GM12878 (cell line): ENCODE measurements around the gene GDA. TPM values are rescaled to one million over a fixed set of nuclear protein-coding genes. Genes with fewer than 3 reads are reported as not detected.

Experiments
- ATAC-seq: fragments of 200-7000 bp; cut with Tn5 transposase; 3 replicates; pipeline ENCODE4 v1.9.1; 2020; ENCODE audit warnings: mild to moderate bottlenecking, moderate library complexity
- BruUV-seq: library from RNA; stranded (reverse); fragments of 400-500 nt; replicated peaks from 2 replicates; lab custom pipeline; 2021; lab: Mats Ljungman, UMichigan
- CTCF ChIA-PET: fragments of 300-600 bp; sonication (Branson Sonifier 250); formaldehyde crosslinking; extraction: SDS; loops from one replicate; lab custom pipeline; 2021; ENCODE audit warnings: inconsistent platforms; lab: Yijun Ruan, JAX
- POLR2A ChIA-PET: fragments of 350-600 bp; formaldehyde crosslinking; extraction: SDS; loops from one replicate; lab custom pipeline; 2021; ENCODE audit warnings: inconsistent platforms; lab: Charles Lee
- RAD21 ChIA-PET: fragments of 300-600 bp; sonication (Branson Sonifier 250); formaldehyde crosslinking; loops from one replicate; lab custom pipeline; 2023; ENCODE audit warnings: antibody characterized with exemption; ENCODE audit not compliant: unreplicated experiment; lab: Charles Lee
- SMC1A ChIA-PET: fragments of 300-600 bp; sonication (Branson Sonifier 250); formaldehyde crosslinking; loops from one replicate; lab custom pipeline; 2023; ENCODE audit not compliant: unreplicated experiment, uncharacterized antibody; lab: Charles Lee
- DNase-seq: peaks from one replicate; pipeline ENCODE4 v3.0.0-alpha.2; 2011; ENCODE audit warnings: low read depth, low spot score
- FAIRE-seq: peaks from 3 replicates; lab custom pipeline; 2011; peaks lifted over from hg19 to GRCh38; lab: Jason Lieb, UNC
- H2AFZ ChIP-seq: 2 replicates; pipeline ENCODE4 v1.6.0; 2011; ENCODE audit warnings: low read depth, low read length, control low read depth; ENCODE audit not compliant: control insufficient read depth
- H3K27ac ChIP-seq: 2 replicates; pipeline ENCODE4 v1.5.1; 2011; ENCODE audit warnings: control low read depth; ENCODE audit not compliant: control insufficient read depth, insufficient read depth
- H3K27me3 ChIP-seq, 2 experiments: replicated peaks in 1 of 2; 2 replicates each; pipeline versions ENCODE4 v1.6.0 to v1.6.1; 2011; ENCODE audit warnings: low read length in 1 of 2; ENCODE audit not compliant: control insufficient read depth in 2 of 2, insufficient read depth in 2 of 2
- H3K36me3 ChIP-seq, 2 experiments: 2 replicates each; pipeline ENCODE4 v1.5.1; 2011; ENCODE audit warnings: low read length in 1 of 2; ENCODE audit not compliant: control insufficient read depth in 2 of 2, insufficient read depth in 2 of 2
- H3K4me1 ChIP-seq: 2 replicates; pipeline ENCODE4 v1.6.1; 2011; ENCODE audit warnings: mild to moderate bottlenecking, low read length, moderate library complexity, mixed read lengths; ENCODE audit not compliant: control insufficient read depth, insufficient read depth
- H3K4me2 ChIP-seq: 2 replicates; pipeline ENCODE4 v1.6.0; 2011; ENCODE audit warnings: control low read depth; ENCODE audit not compliant: control insufficient read depth, insufficient read depth
- H3K4me3 ChIP-seq: fragments of 200-600 bp; sonication (generic); 2 replicates; pipeline ENCODE4 v1.5.1; 2016
- H3K79me2 ChIP-seq: 2 replicates; pipeline ENCODE4 v1.6.0; 2011; ENCODE audit warnings: low read length; ENCODE audit not compliant: control insufficient read depth, insufficient read depth
- H3K9ac ChIP-seq: 2 replicates; pipeline ENCODE4 v1.8.0; 2011; ENCODE audit warnings: low read length, control low read depth, mixed read lengths; ENCODE audit not compliant: control insufficient read depth, insufficient read depth
- H3K9me3 ChIP-seq: replicated peaks from 3 replicates; pipeline ENCODE4 v1.5.1; 2011; ENCODE audit warnings: mild to moderate bottlenecking, low read length; ENCODE audit not compliant: control insufficient read depth, insufficient read depth
- H4K20me1 ChIP-seq: 2 replicates; pipeline ENCODE4 v1.6.0; 2011; ENCODE audit not compliant: control insufficient read depth, insufficient read depth
- ATF3 ChIP-seq: IDR thresholded peaks from 2 replicates; pipeline ENCODE4 v1.6.1; 2011; ENCODE audit warnings: low read depth, mild to moderate bottlenecking, low read length, moderate library complexity, borderline replicate concordance; ENCODE audit errors: extremely low read depth
- CBX3 ChIP-seq: fragments of 200-600 bp; sonication (generic); IDR thresholded peaks from 2 replicates; pipeline ENCODE4 v1.6.1; 2016; ENCODE audit warnings: low read depth, borderline replicate concordance
- CBX5 ChIP-seq: sonication (generic); IDR thresholded peaks from 2 replicates; pipeline ENCODE4 v1.6.1; 2016; ENCODE audit warnings: low read depth, moderate library complexity, mild to moderate bottlenecking, inconsistent platforms
- CHD1 ChIP-seq: IDR thresholded peaks from 2 replicates; pipeline ENCODE4 v1.6.1; 2012; ENCODE audit warnings: low read depth, low read length, improper control_type of control experiment
- NR2C2 ChIP-seq: IDR thresholded peaks from 2 replicates; pipeline ENCODE4 v1.6.1; 2011; ENCODE audit warnings: borderline replicate concordance, low read depth; ENCODE audit not compliant: control insufficient read depth, insufficient read length
- POLR2AphosphoS2 ChIP-seq: IDR thresholded peaks from 2 replicates; pipeline ENCODE4 v1.6.1; 2011; ENCODE audit warnings: low read depth, mild to moderate bottlenecking, low read length, improper control_type of control experiment, moderate library complexity
- RAD21 ChIP-seq: IDR thresholded peaks from 2 replicates; pipeline ENCODE4 v1.6.1; 2011; ENCODE audit warnings: mild to moderate bottlenecking, low read depth, low read length, moderate library complexity; ENCODE audit not compliant: insufficient read depth
- SIX5 ChIP-seq: IDR thresholded peaks from 2 replicates; pipeline ENCODE4 v1.6.1; 2011; ENCODE audit warnings: mild to moderate bottlenecking, low read depth, low read length, moderate library complexity; ENCODE audit not compliant: severe bottlenecking
- WGBS: methylation state at CpG from one replicate; pipeline ENCODE4 v1.1.6; 2016; ENCODE audit warnings: low lambda C conversion rate; ENCODE audit not compliant: insufficient replicate concordance, insufficient coverage; ENCODE audit errors: missing lambda C conversion rate; 5-methylcytosine and 5-hydroxymethylcytosine counted together
- in situ Hi-C: fragments of 300-500 bp; cut with MboI; formaldehyde crosslinking; loops from 9 replicates; pipeline ENCODE4 v1.14.3; 2018; ENCODE audit warnings: mixed read lengths
- intact Hi-C: fragments of 100-400 bp; cut with micrococcal nuclease; formaldehyde crosslinking; loops from one replicate; pipeline ENCODE4 v1.14.2; 2022; ENCODE audit not compliant: unreplicated experiment
- polyA plus RNA-seq, 11 experiments: library from polyadenylated mRNA; depleted of rRNA in 4 of 11; unstranded in 6 of 11; stranded (reverse) in 5 of 11; fragments of >200 nt; fragmentation: Nextera tagmentation in 4 of 11; fragmentation: Illumina TruSeq in 1 of 11; extraction: Ambion mirVana in 4 of 11; extraction: Trizol in 1 of 11; gene quantifications; 1 replicate in 1 of 11; 2 replicates in 10 of 11; pipeline versions ENCODE4 v1.2.1 to v1.2.3, GENCODE V29; 2011 to 2016; ENCODE audit warnings: inconsistent platforms in 2 of 11, missing spikeins in 2 of 11, low read depth in 1 of 11
- total RNA-seq, 4 experiments: library from RNA; depleted of rRNA in 3 of 4; stranded (reverse); fragments of >200 nt in 3 of 4; fragmentation: Illumina TruSeq in 1 of 4; extraction: Trizol in 1 of 4; gene quantifications; 2 replicates each; pipeline versions ENCODE4 v1.2.1 to v1.2.3, GENCODE V29; 2013 to 2021
- TF ChIP-seq, protein P1 (sequence below): fragments of 450-650 bp; IDR thresholded peaks from 2 replicates; pipeline ENCODE4 v1.6.1; 2017; ENCODE audit warnings: low read depth, mild to moderate bottlenecking, moderate library complexity

The GDA gene
- total and polyA plus RNA-seq, 10 of the 15 experiments (the other 5 are each of a cell fraction or from before 2014, with no cell fraction given), result 0.19 to 17.9 (median 0.48) TPM; not detected in 2

DNA sequence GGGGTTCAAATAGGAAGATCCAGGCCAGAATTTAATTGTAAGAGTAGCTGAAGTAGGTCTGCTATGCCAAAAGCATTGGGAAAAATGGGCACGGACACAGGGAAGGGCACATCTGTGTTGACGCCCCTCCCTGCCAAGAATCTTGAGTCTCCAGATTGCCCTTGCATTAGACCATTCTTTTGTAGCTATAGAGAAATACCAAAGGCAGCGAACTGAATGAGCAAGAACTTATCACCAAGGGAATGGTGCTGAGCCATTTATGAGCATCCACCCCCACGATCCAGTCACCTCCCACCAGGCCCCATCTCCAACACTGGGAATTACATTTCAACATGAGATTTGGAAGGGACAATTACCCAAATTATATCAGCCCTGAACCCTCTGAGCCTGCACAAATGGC is 18.0 kb upstream of the GDA start:
- CTCF ChIA-PET, result no interaction called here
- H3K27ac ChIP-seq, result no peak overlapping the region
- no peaks in the 10 kb centered on the region for H3K27me3 ChIP-seq
- intact Hi-C loops (no loop called here), in situ Hi-C loops (no loop called here)
- WGBS, result 16% methylated on average over 4 of the region's 4 CpGs
- no peak for DNase-seq
- BruUV-seq, result no TSS peak
- FAIRE-seq, result no peak
- POLR2A ChIA-PET, result interaction anchor here (0.6 kb wide), 1 partner anchor 433 kb away, joined by 3 read pairs; no protein-coding TSS in a partner anchor
- no peaks in the 10 kb centered on the region for H3K79me2 ChIP-seq
- ATAC-seq, result no peak
- no peak overlapping the region for H2AFZ ChIP-seq
- H4K20me1 ChIP-seq, result no peaks in the 10 kb centered on the region
- H3K4me1 ChIP-seq, result no peaks in the 10 kb centered on the region
- no peak for TF ChIP-seq NR2C2
- no peak for TF ChIP-seq CHD1
- no peak for TF ChIP-seq CBX3
- TF ChIP-seq POLR2AphosphoS2, result no peak
- TF ChIP-seq SIX5, result no peak
- no peak for TF ChIP-seq CBX5
- TF ChIP-seq RAD21, result no peak
- TF ChIP-seq ATF3, result no peak
- TF ChIP-seq, protein P1, sequence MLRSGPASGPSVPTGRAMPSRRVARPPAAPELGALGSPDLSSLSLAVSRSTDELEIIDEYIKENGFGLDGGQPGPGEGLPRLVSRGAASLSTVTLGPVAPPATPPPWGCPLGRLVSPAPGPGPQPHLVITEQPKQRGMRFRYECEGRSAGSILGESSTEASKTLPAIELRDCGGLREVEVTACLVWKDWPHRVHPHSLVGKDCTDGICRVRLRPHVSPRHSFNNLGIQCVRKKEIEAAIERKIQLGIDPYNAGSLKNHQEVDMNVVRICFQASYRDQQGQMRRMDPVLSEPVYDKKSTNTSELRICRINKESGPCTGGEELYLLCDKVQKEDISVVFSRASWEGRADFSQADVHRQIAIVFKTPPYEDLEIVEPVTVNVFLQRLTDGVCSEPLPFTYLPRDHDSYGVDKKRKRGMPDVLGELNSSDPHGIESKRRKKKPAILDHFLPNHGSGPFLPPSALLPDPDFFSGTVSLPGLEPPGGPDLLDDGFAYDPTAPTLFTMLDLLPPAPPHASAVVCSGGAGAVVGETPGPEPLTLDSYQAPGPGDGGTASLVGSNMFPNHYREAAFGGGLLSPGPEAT, result no peak
- no peaks in the 10 kb centered on the region for H3K9me3 ChIP-seq
- no peak overlapping the region for H3K4me3 ChIP-seq
- no peaks in the 10 kb centered on the region for H3K36me3 ChIP-seq
- RAD21 ChIA-PET, result no interaction called here
- SMC1A ChIA-PET, result interaction anchor here (1.3 kb wide), 1 partner anchor 92 kb away, joined by 3 read pairs; no protein-coding TSS in a partner anchor
- no peak overlapping the region for H3K4me2 ChIP-seq
- no peak overlapping the region for H3K9ac ChIP-seq
